Measurements from ENCODE around the gene GAS2L2. TPM values are rescaled to one million over a fixed set of nuclear protein-coding genes. Genes with fewer than 3 reads are reported as not detected.
A peak's percentile ranks its signal among the peaks of the same experiment; 100 is the strongest.

The GAS2L2 gene
- total and polyA plus RNA-seq, 2 experiments from 2014 or later = not detected

DNA sequence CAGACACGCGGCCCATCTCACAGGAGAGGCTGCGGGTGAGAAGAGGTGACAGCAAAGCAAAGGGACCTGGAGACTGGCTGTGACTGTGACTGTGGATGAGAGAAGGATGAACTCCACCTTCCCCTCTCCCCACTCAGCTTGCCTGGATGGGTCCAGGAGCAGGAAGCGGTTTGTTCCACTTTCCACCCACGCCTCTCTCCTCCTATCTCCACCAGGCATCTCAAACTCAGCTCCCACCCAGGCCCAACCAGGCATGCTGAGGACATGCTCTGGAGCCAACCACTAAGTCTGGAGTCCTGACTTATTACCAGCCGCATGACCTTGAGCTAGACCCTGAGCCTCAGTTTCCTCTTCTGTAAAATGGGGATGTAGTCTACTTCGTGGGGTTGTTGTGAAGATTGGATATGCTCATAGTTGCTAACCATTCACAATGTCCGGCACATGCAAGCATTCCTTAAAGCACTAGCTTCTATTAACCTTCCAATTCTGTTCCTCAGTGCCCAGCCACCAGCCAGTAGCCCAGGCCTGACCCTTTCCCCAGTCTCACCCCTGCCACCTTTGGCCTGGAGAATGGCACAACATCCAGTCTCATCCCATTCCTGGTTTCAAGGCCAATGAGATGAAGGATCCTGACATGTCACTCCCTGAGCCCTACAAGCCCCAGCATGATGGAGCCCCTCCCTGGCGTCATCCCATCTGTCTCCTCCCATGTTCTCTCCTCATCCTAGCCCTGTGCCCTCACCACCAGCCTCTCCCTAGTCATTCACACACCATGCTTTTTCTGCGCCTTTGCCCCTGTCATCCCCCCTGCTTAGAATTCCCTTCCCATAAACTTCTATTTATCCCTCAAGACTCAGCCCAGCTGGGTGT is 2.3 kb downstream of the GAS2L2 start:
- TF ChIP-seq EZH2 (IDR thresholded peaks at IDR 0.05; ENCODE audit: insufficient read depth, poor library complexity, severe bottlenecking) (no peak), EZH2phosphoT487 (IDR thresholded peaks at IDR 0.05; ENCODE audit: insufficient read depth, low read depth) (no peak)
- H3K4me2 ChIP-seq (ENCODE audit: unreplicated experiment) = no peak overlapping the region
- no peak for DNase-seq
- no peak overlapping the region for H3K27ac ChIP-seq
- WGBS, 2 experiments (ENCODE audit: low coverage in 1 of 2, low lambda C conversion rate in 2 of 2, missing lambda C conversion rate in 2 of 2) = 68 to 70% methylated on average over 10 of the region's 10 CpGs
- no peak overlapping the region for H3K9ac ChIP-seq
- H4K20me1 ChIP-seq (ENCODE audit: insufficient read depth) = no peaks in the 10 kb centered on the region
- peak overlapping the region; percentile 62 for H2AFZ ChIP-seq
- in situ Hi-C loops (cut with MboI) = no loop called here
- H3K9me3 ChIP-seq (ENCODE audit: low read depth) = no peaks in the 10 kb centered on the region
- no peaks in the 10 kb centered on the region for H3F3A ChIP-seq (ENCODE audit: insufficient read depth)
- H3K9me2 ChIP-seq (ENCODE audit: insufficient read depth) = no peaks in the 10 kb centered on the region
- no peaks in the 10 kb centered on the region; the same call in 1 of the 2 replicates for H3K27me3 ChIP-seq (replicated peaks; ENCODE audit: insufficient read depth)
- H3K79me2 ChIP-seq (ENCODE audit: insufficient read depth) = no peaks in the 10 kb centered on the region
- H3K36me3 ChIP-seq (ENCODE audit: low read depth) = no peaks in the 10 kb centered on the region
- peaks cover 9% of the 10 kb centered on the region for H3K4me1 ChIP-seq (ENCODE audit: insufficient read depth)
- peak overlapping the region; percentile 51 for H3K4me3 ChIP-seq

DNA sequence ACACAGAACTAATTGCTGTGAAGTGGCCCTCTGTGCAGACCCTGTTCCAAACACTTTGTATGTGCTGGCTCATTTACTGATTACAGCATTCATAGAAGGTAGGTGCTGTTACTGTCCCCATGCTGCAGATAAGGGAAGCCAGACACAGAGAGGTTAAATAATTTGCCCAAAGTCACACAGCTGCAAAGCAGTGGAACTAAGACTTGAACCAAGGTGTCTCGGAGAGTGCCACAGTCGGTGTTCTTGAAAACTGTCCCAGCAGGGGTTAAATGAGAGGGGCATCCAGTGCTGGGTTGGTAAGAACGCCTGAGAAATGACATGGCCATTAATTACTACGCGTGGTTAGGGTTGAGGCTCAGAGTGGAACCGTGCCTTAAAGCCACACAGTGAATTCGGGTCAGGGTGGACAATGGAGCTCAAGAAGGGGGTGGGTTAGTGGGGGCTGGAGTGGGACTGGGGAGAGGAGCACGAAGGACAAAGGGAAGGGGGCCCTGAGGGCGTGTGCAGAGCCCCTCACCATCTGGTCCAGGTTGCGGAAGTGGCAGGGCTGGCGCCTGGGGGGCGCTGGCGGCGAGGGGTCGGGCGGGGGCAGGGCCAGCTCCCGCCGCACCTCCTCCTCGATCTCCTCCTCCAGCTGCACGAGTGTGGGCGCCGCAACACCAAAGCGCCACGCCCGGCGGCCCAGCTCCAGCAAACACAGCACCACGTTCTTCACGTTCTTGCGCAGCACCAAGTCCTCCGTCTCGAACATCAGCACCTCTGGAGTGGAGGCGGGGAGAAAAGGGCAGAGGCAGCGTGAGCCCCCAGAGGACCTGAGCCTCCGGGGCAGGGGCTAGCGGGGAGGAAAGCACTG is 3.3 kb downstream of the GAS2L2 start:
- in situ Hi-C loops (cut with MboI) = no loop called here
- DNase-seq = peak; percentile 69
- no peak overlapping the region for H3K27ac ChIP-seq
- H3K4me3 ChIP-seq = peak overlapping the region; percentile 51
- no peaks in the 10 kb centered on the region for H3F3A ChIP-seq (ENCODE audit: insufficient read depth)
- H3K4me1 ChIP-seq (ENCODE audit: insufficient read depth) = peaks cover 9% of the 10 kb centered on the region
- H3K4me2 ChIP-seq (ENCODE audit: unreplicated experiment) = peak overlapping the region; percentile 56
- 4 to 7% methylated on average over 23 to 32 of the region's 35 CpGs for WGBS, 2 experiments (ENCODE audit: low coverage in 1 of 2, low lambda C conversion rate in 2 of 2, missing lambda C conversion rate in 2 of 2)
- H2AFZ ChIP-seq = peak overlapping the region; percentile 62
- no peaks in the 10 kb centered on the region for H3K9me3 ChIP-seq (ENCODE audit: low read depth)
- H3K9ac ChIP-seq = no peak overlapping the region
- TF ChIP-seq EZH2 (IDR thresholded peaks at IDR 0.05; ENCODE audit: insufficient read depth, poor library complexity, severe bottlenecking) (no peak), EZH2phosphoT487 (IDR thresholded peaks at IDR 0.05; ENCODE audit: insufficient read depth, low read depth) (no peak)
- H3K27me3 ChIP-seq (replicated peaks; ENCODE audit: insufficient read depth) = no peaks in the 10 kb centered on the region; the same call in 1 of the 2 replicates
- H3K36me3 ChIP-seq (ENCODE audit: low read depth) = no peaks in the 10 kb centered on the region
- H3K9me2 ChIP-seq (ENCODE audit: insufficient read depth) = no peaks in the 10 kb centered on the region
- no peaks in the 10 kb centered on the region for H4K20me1 ChIP-seq (ENCODE audit: insufficient read depth)
- H3K79me2 ChIP-seq (ENCODE audit: insufficient read depth) = no peaks in the 10 kb centered on the region

DNA sequence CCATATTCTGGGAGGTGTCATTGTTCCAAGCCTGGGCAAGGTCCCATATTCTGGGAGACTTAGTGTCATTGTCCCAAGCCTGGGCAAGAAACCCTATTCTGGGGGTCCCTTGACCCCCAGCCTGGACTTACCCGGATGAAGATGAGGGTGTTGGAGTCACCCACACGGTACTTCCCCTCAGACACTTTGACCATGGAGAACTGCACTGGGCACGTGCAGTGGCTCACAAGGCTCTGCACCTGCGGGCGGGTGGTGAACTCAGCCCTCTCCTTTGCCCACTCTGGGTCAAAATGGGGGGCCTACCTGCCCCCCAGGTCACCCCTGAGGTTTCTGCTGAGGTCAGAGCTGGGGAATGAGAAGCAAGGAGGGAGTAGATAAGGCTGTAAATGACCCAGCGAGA is 4.1 kb downstream of the GAS2L2 start:
- H3K27me3 ChIP-seq (replicated peaks; ENCODE audit: insufficient read depth) = no peaks in the 10 kb centered on the region; the same call in 1 of the 2 replicates
- TF ChIP-seq EZH2 (IDR thresholded peaks at IDR 0.05; ENCODE audit: insufficient read depth, poor library complexity, severe bottlenecking) (no peak), EZH2phosphoT487 (IDR thresholded peaks at IDR 0.05; ENCODE audit: insufficient read depth, low read depth) (no peak)
- no peak overlapping the region for H3K9ac ChIP-seq
- H3K27ac ChIP-seq = no peak overlapping the region
- no peaks in the 10 kb centered on the region for H3F3A ChIP-seq (ENCODE audit: insufficient read depth)
- no peaks in the 10 kb centered on the region for H3K36me3 ChIP-seq (ENCODE audit: low read depth)
- no peaks in the 10 kb centered on the region for H3K9me3 ChIP-seq (ENCODE audit: low read depth)
- H3K79me2 ChIP-seq (ENCODE audit: insufficient read depth) = no peaks in the 10 kb centered on the region
- no peak for DNase-seq
- no peak overlapping the region for H3K4me2 ChIP-seq (ENCODE audit: unreplicated experiment)
- no peaks in the 10 kb centered on the region for H4K20me1 ChIP-seq (ENCODE audit: insufficient read depth)
- H2AFZ ChIP-seq = no peak overlapping the region
- no peaks in the 10 kb centered on the region for H3K9me2 ChIP-seq (ENCODE audit: insufficient read depth)
- WGBS, 2 experiments (ENCODE audit: low coverage in 1 of 2, low lambda C conversion rate in 2 of 2, missing lambda C conversion rate in 2 of 2) = 76 to 82% methylated on average over 6 of the region's 6 CpGs
- H3K4me3 ChIP-seq = no peak overlapping the region
- in situ Hi-C loops (cut with MboI) = no loop called here
- H3K4me1 ChIP-seq (ENCODE audit: insufficient read depth) = peaks cover 9% of the 10 kb centered on the region

DNA sequence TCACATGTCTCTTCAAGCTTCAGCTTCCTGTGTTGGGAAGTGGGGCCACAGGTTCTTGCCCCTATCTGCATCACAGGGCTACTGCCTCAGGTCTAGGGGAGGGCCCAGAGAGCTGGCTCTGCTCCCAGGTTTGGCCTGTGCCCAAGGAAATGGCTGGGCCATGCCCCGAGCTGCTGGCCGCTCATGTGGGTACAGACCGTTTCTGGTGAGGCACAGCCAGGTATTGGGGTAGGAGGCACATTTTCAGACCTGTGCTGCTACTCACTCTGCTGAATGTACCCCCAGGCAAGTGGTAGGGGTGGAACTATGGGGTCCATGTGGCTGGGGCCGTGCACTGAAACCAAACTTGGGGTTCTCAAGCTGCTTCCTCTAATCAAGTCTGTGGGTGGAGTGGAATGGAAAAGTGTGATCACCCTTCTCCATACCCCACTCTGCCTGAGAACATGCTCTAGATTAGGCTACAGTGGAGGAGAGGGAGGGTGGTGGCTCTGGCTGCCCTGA is 4.6 kb downstream of the GAS2L2 start:
- no peak for DNase-seq
- no peaks in the 10 kb centered on the region for H4K20me1 ChIP-seq (ENCODE audit: insufficient read depth)
- in situ Hi-C loops (cut with MboI) = no loop called here
- WGBS, 2 experiments (ENCODE audit: low coverage in 1 of 2, low lambda C conversion rate in 2 of 2, missing lambda C conversion rate in 2 of 2) = 9 to 17% methylated on average over 4 of the region's 4 CpGs
- H3K4me3 ChIP-seq = no peak overlapping the region
- TF ChIP-seq EZH2phosphoT487 (IDR thresholded peaks at IDR 0.05; ENCODE audit: insufficient read depth, low read depth) (no peak), EZH2 (IDR thresholded peaks at IDR 0.05; ENCODE audit: insufficient read depth, poor library complexity, severe bottlenecking) (no peak)
- H3F3A ChIP-seq (ENCODE audit: insufficient read depth) = no peaks in the 10 kb centered on the region
- H3K9ac ChIP-seq = no peak overlapping the region
- no peaks in the 10 kb centered on the region for H3K79me2 ChIP-seq (ENCODE audit: insufficient read depth)
- H3K36me3 ChIP-seq (ENCODE audit: low read depth) = no peaks in the 10 kb centered on the region
- no peaks in the 10 kb centered on the region for H3K9me2 ChIP-seq (ENCODE audit: insufficient read depth)
- no peak overlapping the region for H3K27ac ChIP-seq
- H2AFZ ChIP-seq = no peak overlapping the region
- H3K9me3 ChIP-seq (ENCODE audit: low read depth) = no peaks in the 10 kb centered on the region
- H3K4me1 ChIP-seq (ENCODE audit: insufficient read depth) = peaks cover 9% of the 10 kb centered on the region
- no peak overlapping the region for H3K4me2 ChIP-seq (ENCODE audit: unreplicated experiment)
- no peaks in the 10 kb centered on the region; the same call in 1 of the 2 replicates for H3K27me3 ChIP-seq (replicated peaks; ENCODE audit: insufficient read depth)
